Cerebellar nuclear complex (tissue), 1 donor: ENCODE results near the gene NAB1.
A peak's percentile ranks its signal among the peaks of the same experiment; 100 is the strongest.
"Not testable (repeated sequence)": the region's sequence is repeated elsewhere in the genome, so short reads cannot be mapped to it uniquely, and the experiment has no call there.

ENCODE experiments used
- DNase-seq, 2 experiments: peaks; one replicate each; lab custom pipeline; 2025; lab: John Stamatoyannopoulos, UW

Gene NAB1

GRCh38 chr2:190674966-190675650 lies 26.2 kb downstream of the NAB1 start:
- DNase-seq = no peak

DNA sequence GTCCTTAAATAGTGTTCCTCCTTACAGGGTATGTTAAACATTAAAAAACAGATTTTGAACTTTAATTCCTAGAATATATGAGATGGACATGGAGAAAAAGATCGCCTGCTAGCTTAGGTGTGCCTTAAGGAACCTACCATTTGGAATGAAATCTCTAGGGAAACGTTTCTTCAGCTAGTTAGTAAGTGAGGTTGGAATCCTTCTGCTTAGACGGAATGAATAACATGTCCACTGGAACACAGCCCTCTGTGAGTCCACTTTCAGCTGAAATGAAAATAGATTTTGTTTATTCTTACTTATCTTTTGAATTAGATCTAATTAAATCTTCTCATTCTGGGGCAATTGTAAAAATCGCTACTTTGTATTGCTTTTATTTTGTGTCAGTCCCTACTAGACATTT lies 28.4 kb downstream of the NAB1 start:
- DNase-seq = no peak

DNA sequence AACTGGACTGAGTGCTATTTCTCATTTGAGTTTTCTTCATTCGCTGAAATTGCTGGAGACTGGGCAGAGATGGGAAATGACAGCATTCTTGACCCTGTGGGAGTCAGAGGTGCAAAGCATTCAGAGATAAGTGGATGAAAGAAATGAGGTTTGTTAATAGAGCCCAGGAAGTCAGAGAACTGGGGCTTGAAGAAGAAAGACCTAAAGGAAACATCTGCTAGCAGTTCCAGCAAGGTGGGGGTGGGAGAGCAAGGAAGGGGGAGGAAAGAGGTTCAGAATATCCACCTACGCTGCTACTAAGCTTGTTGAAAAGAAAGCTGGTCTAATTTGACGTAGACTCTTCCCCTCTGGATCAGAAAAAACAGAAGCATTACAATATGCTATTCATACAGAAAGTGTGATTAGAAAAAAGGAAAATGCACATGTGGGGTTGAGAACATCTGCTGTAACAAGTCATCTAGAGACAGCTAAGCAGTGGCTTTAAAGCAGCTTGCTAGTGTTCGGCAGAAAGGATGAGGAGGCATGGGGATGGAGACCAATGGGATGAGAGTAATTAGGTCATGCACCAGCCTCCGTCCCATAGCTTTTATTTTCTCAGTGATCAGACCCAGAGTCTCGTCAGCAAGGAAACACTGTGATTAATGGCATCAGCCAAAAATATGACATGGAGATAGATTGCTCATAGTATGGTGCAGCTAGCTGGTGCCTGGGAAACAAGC lies 29.7 kb downstream of the NAB1 start:
- DNase-seq = peak in 1 of 2 experiments; percentile 37

- DNase-seq = no peak
These were observed 30.5 kb downstream of the NAB1 start for GRCh38 chr2:190679391-190679790.

DNA sequence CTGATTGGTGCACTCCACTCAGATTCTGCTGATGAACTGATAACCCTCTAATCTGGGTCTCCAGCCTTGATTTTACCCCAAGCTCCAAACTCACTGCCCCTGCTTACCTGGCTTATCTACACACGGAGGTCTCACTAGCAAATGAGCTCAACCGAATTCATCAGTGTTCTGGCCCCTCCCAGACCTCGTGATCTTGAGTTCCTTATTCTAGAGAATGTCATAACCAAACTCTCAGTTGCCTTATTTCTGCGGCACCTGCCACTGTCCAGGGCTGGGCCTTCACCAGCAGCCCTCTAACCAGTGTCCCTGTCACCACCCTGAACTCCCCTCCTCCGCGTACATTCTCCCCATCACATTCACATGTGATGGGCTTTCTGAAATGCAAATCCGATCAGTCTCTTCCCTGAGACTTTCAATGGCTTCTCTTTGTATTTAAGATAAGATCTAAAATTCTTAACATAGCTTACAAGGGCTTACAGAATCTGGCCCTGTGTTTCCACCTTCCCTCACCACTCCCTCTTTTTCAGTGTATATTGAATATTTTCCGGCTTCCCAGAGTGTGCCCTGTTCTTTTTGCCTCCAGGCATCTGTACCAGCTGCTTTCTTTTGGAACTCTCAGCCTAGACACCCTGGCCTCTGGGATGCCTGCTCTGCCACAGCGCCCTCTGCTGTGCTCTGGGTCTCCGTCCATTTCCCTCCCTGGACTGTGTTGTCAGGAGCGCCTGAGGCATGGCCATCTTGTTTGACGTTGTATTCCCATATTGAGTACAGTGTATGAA lies 31.1 kb downstream of the NAB1 start:
- DNase-seq = no peak

GRCh38 chr2:190682168-190682567 lies 33.3 kb downstream of the NAB1 start:
- no peak for DNase-seq

- DNase-seq = no peak
These were observed 34.9 kb downstream of the NAB1 start for GRCh38 chr2:190683802-190684201.

DNA sequence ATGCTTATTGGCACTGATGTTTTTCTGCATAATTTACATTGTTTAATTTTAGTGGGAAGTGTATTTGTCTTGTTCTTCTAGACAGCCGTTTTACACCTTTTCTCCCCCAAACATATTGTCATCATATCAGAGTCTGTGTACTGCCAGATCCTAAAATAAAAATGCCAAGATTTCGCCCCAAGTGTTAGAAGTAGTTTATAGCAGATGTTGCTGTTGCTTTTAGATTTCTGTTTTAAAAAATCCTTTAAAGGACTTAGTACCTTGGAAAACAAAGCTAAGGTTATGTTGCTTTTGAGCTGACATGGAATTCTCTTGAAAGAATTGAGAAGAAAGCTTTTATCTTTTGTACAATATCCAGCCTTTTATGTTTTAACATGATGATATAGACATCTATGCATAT lies 36.0 kb downstream of the NAB1 start:
- no peak for DNase-seq

GRCh38 chr2:190685333-190685732 lies 36.5 kb downstream of the NAB1 start:
- DNase-seq = peak in 1 of 2 experiments; percentile 39

DNA sequence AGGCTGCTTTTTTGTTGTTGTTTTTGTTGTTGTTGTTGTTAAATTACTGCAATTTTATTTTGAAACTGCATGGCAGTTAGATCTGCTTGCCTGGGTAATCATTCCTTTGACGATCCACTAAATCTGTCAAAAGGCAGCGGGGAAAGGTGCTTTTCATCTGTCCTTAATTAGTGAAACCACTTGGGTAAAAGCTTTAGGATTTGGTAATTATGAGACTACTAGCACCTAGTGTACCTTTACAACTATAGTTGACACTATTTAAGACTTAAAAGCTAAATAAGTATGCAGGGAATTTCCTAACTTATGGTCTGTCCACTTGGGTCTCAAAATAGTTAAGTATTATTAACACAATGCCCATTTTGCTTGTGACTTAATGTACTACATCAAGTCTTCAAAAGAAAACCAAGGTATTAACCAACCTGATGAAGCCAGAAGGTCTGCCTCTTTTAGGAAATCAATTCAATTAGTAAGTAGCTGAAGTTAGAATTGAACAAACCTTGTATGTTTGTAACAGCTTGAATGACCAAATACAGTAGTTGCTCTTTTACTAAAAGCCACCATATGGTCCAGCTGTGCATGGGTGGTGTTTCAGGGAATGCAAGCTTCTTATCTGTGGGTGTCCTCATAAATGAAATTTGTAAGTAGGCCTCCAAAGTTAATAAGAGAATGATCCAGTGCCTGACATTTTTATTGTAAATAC lies 44.8 kb downstream of the NAB1 start:
- no peak for DNase-seq

DNA sequence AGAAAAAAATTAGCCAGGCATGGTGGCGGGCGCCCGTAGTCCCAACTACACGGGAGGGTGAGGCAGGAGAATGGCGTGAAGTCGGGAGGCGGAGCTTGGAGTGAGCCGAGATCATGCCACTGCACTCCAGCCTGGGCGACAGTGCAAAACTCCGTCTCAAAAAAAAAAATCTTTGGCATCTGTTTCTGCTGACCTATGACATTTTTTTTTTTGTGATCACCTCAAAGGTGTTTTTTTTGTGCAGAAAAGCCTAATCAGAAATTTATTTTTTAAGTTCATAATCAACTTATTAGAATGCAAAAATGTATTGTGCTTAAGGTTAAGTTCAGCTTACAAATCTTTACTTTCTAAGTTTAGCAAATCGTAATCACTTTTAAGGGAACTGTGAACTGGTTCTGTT lies 45.6 kb downstream of the NAB1 start:
- DNase-seq = no peak

- no peak for DNase-seq
These were observed 46.9 kb downstream of the NAB1 start for GRCh38 chr2:190695739-190696138.

DNA sequence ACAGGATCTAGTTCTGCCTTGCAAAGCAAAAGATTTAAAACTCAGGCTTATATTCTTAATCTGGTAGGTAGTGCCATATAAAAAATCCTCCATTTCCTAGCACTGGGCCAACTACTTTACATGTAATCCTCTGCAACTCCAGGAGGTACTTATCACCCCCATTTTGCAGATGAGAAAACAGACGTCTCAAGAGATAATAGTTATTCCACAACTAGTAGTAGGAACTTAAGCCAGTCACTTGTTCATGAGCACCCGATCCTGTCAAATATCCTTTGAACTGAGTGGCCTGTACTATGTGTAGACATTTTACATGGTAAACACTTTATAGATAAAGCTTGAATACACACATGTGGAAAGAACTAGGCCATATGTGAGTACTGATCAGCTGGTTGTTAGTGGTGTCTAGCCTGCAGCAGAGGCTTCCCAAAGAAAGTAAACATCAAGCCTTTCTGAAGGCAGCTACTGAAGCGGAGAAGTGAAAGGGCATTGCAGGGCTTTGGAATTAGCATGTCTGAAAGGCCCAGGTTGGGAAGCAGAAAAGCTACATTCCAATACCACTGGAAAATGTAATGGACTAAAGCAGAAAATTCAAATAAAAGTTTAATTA lies 48.0 kb downstream of the NAB1 start:
- DNase-seq = no peak

- DNase-seq = no peak
These were observed 48.5 kb downstream of the NAB1 start for GRCh38 chr2:190697421-190697820.

DNA sequence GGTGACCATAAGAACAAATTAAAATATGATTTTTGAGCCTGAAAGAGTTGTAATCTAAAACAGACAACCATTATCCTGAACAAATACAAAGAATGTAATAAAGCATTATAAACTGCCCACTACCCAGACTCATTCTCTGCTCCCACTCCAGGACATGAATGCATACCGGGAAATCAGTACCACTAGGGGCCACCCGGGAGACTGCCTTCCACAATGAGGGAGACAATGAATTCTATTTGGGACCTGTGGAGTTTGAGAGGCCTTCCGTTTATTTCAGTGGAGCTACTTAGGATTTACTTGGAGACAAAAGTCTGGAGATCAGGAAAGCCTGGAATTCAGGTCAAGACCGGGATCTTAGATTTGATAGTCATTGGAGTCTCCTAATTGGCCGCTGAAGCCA lies 50.0 kb downstream of the NAB1 start:
- no peak for DNase-seq

GRCh38 chr2:190701586-190701985 lies 52.7 kb downstream of the NAB1 start:
- DNase-seq = no peak

DNA sequence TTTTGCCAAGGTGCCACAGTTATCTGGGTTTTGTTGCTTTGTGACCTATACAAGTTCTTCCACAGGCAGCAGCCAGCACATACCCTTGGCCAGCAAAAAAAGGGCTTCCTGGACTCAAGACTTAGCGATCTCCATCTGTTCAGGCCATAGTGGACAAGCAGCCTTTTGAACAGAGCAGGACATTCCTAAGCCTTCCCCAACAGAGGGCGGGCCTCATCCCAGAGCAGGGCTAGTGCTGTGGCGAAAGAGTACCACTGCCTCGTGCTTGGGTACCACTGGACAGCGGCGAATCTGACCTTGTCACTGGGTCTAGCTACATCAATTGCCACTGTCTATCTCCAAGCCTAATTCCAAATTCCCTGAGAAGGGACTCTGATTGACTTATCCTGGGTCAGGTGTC lies 56.4 kb downstream of the NAB1 start:
- DNase-seq = no peak

GRCh38 chr2:190707726-190708125 lies 58.8 kb downstream of the NAB1 start:
- DNase-seq = no peak

GRCh38 chr2:190708650-190709049 lies 59.8 kb downstream of the NAB1 start:
- not testable (repeated sequence) for DNase-seq

DNA sequence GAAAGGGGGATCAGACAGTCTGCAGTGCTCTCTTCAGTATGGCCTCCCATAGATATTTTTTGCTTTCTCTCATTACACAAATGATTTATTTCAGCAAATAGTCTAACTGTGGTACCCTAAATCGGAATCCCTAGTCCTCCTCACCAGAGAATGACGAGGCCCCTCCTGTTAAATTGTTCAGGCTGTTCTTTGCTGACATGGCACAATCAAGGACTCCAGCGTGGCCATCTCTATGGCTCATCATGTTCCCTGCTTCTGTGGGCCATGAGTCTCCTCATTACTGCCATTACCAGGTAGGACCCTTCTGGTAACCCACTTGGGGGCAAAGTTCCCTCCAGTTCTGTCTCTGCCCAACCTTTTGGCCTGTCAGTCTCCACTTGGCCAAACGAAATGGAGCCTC lies 62.2 kb downstream of the NAB1 start:
- DNase-seq = no peak

DNA sequence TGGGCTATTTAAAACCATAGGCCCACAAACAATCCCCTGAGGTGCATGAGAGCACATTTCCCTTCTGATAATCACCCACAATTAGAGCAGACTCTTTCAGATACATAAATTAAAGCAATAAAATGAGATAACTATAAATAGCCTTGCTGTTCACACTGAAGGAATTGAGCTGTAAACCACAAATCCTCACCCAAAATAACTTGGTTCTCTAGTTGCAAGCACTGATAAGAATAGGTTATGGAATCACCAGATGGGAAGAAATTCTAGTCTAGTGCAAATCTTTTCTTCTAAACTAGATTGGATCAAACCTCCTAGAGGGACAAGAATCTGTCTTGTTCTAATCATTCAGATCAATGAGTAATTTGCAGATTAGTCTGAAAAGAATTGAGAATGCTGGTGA lies 64.6 kb downstream of the NAB1 start:
- no peak for DNase-seq

DNA sequence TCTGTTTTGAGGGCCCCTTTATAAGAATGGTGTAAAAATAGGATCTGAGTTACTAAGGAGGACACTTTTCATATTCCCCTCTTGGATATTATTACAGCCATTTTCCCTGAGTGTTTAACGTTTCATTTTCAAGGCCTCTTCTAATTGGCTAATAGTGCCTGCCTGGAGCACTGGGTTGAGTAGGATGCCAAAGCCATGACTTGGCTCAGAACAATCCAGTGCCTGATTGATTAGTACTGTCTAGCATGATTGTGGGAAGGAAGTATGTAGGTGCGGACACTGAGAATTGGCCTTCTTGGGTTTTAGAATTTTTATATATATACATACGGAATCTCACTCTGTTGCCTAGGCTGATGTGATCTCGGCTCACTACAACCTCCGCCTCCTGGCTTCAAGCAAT lies 66.1 kb downstream of the NAB1 start:
- DNase-seq = no peak
